OCI-M2 (cell line): Measurements from ENCODE around the gene CSHL1.
"Not testable (repeated sequence)": the region's sequence is repeated elsewhere in the genome, so short reads cannot be mapped to it uniquely, and the experiment has no call there.

Experiments
- DNase-seq: peaks from one replicate; lab custom pipeline; 2025; ENCODE audit not compliant: unreplicated experiment; lab: John Stamatoyannopoulos, UW

The CSHL1 gene

DNA sequence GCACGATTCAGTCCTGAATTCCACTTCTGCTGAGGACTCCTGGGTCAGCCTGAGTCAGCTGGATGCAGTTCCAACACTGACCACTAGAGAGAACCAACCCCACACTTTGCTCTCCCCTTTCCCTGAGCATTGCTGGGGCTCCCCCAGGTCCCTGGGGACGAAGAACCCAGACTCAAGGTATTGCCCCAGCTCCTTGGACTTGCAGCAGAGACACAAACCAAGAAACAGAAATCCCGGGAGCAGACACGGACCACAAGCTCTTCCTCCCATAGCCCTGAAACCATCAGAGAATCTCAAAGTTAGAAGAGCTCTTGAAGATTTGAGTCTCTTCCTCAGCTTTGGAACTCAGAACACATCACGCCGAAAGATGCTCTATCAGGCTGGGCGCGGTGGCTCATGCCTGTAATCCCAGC is 8.3 kb upstream of the CSHL1 start:
- no peak for DNase-seq

GRCh38 chr17:63918789-63919305 is 7.8 kb upstream of the CSHL1 start, which contains the start of gene GH1:
Gene GH1 (minus strand): TSS chr17:63918839. CDS start chr17:63918776, 63 bp downstream.
- DNase-seq: not testable (repeated sequence)

DNA sequence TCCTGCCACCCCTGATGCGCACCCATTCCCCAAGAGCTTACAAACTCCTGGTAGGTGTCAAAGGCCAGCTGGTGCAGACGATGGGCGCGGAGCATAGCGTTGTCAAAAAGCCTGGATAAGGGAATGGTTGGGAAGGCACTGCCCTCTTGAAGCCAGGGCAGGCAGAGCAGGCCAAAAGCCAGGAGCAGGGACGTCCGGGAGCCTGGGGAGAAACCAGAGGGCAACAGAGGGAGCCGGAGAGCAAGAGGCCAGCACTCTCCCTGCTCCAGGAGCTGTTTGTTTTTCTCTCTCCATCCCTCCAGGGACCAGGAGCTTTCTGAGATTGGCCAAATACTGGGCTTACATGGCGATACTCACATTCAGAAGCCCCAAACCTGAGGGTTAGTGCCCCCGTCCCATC is 7.2 kb upstream of the CSHL1 start:
- DNase-seq: no peak

DNA sequence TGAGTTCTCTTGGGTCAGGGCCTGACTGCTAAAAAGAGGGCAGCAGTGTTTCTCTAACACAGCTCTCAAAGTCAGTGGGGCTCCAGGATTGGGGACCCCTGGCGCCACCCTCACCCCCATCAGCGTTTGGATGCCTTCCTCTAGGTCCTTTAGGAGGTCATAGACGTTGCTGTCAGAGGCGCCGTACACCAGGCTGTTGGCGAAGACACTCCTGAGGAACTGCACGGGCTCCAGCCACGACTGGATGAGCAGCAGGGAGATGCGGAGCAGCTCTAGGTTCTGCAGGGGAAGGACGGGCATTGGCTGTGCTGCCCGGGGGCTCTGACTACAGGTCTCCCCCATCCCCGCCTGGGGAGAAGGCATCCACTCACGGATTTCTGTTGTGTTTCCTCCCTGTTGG is 6.6 kb upstream of the CSHL1 start:
- DNase-seq: no peak

DNA sequence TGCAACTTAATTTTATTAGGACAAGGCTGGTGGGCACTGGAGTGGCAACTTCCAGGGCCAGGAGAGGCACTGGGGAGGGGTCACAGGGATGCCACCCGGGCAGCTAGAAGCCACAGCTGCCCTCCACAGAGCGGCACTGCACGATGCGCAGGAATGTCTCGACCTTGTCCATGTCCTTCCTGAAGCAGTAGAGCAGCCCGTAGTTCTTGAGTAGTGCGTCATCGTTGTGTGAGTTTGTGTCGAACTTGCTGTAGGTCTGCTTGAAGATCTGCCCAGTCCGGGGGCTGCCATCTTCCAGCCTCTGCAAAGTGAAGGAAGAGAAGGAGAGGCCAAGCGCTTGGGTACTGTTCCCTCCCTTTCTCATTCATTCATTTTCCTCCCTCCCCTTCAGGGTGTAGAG is 6.1 kb upstream of the CSHL1 start:
- not testable (repeated sequence) for DNase-seq

GRCh38 chr17:63916566-63917185 is 5.6 kb upstream of the CSHL1 start:
- DNase-seq: no peak

DNA sequence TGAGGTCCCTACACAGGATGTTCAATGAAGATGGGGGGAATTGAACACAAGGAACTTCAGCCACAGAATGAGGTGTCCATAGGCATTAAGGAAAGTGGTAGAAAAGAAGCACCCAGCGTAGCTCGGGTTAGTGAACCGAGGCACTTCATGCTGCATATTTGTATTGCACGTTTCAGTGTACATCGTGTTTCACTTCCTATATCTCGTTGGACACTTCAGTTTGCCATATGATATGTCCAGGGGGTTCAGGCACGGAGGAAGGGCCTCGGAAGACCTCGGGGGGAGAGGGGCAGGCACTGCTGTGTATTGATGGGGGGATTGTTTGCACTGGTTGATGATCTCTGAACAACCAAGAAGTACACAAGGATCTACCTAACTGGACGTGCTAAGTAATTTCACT is 4.7 kb upstream of the CSHL1 start:
- DNase-seq: not testable (repeated sequence)

DNA sequence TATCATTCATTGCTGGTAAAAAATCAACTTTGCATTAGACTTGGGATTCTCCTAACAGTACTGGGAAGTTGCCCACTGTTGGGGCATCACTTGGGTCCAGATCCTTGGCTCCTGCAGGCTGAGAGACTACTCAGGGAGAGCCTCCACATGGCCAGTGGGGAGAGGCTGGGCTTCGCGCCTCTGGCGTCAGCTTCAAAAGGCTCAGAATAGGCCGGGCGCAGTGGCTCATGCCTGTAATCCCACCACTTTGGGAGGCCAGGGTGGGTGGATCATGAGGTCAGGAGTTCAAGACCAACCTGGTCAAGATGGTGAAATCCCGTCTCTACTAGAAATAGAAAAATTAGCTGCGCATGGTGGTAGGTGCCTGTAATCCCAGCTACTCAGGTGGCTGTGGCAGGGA is 3.4 kb upstream of the CSHL1 start:
- DNase-seq: no peak

- no peak for DNase-seq
Measured at GRCh38 chr17:63911657-63912100, 621 bp upstream of the CSHL1 start.

DNA sequence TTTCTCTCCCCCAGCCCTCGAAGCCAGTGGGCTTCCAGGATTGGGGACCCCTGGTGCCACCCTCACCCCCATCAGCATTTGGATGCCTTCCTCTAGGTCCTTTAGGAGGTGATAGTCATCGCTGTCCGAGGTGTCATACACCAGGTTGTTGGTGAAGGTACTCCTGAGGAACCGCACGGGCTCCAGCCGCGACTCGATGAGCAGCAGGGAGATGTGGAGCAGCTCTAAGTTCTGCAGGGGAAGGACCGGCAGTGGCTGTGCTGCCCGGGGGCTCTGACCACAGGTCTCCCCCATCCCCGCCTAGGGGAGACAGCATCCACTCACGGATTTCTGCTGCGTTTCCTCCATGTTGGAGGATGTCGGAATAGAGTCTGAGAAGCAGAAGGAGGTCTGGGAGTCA is 962 bp downstream of the CSHL1 start:
- DNase-seq: no peak

DNA sequence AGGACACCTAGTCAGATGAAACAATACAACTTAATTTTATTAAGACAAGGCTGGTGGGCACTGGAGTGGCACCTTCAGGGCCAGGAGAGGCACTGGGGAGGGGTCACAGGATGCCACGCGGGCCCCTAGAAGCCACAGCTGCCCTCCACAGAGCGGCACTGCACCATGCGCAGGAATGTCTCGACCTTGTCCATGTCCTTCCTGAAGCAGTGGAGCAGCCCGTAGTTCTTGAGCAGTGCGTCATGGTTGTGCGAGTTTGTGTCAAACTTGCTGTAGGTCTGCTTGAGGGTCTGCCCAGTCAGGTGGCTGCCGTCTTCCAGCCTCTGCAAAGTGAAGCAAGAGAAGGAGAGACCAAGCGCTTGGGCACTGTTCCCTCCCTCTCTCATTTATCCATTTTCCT is 1.5 kb downstream of the CSHL1 start:
- not testable (repeated sequence) for DNase-seq

DNA sequence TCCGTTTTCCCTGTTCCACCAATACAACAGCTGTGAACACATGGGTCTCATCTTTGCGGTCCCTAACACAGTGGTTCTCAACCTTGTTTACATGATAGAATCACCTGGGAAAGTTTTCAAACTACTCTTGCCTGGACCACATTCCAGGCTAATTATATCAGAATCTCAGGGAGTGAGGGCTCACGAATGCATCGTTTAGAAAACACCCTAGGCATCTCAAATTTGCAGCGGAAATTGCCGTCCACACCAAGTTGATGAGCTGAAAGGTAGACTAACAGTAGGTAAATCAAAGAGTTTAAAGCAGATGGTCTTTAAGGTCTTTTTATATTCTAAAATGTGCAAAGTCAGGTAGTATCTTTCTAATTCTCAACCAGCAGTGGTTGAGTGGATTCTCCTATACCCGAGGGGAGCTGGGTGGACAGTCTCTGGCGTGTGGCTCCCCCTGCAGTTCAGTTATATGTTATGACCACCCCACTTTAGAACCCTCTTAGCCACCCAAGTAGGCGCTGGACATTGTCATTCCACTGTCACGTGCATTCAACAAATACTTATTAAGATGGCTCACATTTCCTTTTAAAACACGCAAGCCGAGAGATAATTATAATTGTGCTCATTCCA is 3.8 kb downstream of the CSHL1 start:
- DNase-seq: not testable (repeated sequence)

DNA sequence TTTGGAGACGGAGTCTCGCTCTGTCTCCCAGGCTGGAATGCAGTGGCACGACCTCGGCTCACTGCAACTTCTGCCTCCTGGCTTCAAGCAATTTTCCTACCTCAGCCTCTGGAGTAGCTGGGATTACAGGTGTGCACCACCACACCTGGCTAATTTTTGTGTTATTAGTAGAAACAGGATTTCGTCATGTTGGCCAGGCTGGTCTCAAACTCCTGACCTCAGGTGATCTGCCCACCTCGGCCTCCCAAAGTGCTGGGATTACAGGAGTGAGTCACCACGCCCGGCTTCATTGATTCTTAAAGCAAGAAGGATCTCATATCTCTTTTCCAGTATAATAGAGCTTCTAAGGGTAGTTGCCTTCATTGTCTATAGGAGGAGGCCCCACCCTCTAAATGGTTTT is 6.3 kb downstream of the CSHL1 start:
- not testable (repeated sequence) for DNase-seq

DNA sequence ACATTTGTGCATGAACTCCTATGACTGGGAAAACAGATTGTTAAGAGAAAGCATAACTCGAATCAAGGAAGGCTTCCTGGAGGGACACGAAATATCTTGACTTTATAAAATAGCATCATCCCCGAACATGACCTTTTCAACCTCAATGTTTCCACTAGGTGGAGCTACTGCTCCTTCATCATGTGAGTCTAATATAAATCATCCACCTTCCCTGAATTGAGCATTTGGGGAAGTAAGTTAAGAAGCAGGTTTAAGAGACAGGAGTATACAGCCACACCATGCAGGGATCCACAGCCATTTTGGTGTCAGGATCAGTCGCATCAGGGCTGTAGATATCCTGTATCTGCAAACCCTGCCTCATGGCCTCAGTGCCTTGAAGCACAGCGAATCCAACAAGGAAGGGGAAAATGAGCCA is 7.3 kb downstream of the CSHL1 start:
- not testable (repeated sequence) for DNase-seq

GRCh38 chr17:63901971-63902370 is 9.1 kb downstream of the CSHL1 start:
- DNase-seq: not testable (repeated sequence)

GRCh38 chr17:63898899-63899798 is 11.9 kb downstream of the CSHL1 start:
- DNase-seq: not testable (repeated sequence)

DNA sequence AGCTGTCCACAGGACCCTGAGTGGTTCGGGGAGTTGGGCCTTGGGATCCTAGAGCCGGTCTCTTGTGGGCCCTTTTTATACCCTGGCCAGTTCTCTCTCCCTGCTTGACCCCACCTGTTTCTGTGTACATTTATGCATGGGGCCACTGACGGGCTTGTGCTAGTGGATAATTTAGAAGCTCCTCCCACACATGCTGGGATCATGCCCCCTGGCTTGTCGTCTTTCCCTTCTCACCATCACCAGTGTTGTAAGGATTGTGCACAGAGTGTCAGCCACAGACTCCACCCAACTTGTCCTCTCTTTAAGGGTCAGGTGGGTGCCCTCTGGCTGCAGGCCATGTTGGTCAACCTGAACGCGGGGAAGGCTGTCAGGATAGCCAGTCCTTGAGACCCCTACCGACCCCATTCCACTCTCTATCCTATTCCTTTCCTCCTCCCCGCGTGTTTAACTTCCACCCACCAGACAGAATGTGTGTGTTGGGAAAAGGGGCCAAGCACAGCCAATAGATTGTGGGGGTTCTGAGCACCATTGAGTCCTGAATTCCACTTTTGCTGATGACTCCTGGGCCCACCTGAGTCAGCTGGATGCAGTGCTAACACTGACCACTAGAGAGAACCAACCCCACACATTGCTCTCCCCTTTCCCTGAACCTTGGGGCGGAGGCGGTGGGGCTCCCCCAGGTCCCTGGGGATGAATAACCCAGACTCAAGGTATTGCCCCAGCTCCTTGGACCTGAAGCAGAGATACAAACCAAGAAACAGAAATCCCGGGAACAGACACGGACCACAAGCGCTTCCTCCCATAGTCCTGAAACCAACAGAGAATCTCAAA is 14.3 kb downstream of the CSHL1 start, which contains the start of gene CSH1:
Gene CSH1 (minus strand): TSS at position 51 of the 831 bp plus-strand sequence. CDS start 63 bp downstream, outside the sequence.
- not testable (repeated sequence) for DNase-seq

DNA sequence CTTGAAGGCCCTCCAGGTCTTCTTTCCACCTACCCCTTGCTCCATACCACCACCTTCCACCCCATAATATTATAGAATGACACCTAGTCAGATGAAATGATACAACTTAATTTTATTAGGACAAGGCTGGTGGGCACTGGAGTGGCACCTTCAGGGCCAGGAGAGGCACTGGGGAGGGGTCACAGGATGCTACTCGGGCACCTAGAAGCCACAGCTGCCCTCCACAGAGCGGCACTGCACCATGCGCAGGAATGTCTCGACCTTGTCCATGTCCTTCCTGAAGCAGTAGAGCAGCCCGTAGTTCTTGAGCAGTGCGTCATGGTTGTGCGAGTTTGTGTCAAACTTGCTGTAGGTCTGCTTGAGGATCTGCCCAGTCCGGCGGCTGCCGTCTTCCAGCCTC is 16.2 kb downstream of the CSHL1 start:
- not testable (repeated sequence) for DNase-seq

DNA sequence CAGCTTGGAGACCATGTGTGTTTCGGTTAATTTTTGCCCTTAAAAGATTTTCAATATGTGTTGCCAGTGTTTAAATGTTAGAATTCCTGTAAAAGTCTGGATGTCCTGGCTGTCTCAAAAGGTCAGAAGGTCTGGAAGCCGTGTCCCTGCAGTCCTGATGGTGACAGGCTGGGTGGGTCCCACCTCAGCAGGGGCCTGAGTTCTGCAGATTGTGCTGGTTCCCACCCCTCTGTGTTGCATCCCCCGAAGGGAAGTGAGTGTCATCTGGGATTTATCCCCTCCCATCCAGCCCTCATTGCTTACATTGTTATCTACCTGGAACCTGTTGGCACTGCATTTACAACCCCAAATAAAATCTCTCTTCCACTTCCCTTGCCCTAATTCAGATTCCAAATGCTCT is 17.0 kb downstream of the CSHL1 start:
- not testable (repeated sequence) for DNase-seq

DNA sequence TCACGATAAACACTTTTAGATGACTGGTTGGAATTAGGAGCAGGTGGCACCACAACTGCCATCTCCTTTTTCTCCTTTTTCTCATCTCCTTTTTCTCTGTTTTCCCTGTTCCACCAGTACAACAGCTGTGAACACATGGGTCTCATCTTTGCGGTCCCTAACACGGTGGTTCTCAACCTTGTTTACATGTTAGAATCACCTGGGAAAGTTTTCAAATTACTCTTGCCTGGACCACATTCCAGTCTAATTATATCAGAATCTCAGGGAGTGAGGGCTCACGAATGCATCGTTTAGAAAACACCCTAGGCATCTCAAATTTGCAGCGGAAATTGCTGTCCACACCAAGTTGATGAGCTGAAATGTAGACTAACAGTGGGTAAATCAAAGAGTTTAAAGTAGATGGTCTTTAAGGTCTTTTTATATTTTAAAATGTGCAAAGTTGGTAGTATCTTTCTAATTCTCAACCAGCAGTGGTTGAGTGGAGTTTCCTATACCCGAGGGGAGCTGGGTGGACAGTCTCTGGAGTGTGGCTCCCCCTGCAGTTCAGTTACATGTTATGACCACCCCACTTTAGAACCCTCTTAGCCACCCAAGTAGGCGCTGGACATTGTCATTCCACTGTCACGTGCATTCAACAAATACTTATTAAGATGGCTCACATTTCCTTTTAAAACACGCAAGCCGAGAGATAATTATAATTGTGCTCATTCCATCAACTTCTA is 18.6 kb downstream of the CSHL1 start:
- not testable (repeated sequence) for DNase-seq
